SU-DHL-6 (cell line): Measurements from ENCODE around the gene TBC1D21.

Experiments used
- H2AFZ ChIP-seq: fragments of 200-600 bp; sonication (generic); 2 replicates; pipeline ENCODE4 v1.6.1; 2014; ENCODE audit warnings: low read depth, mild to moderate bottlenecking, moderate library complexity, mixed read lengths, antibody characterized with exemption, low read length; ENCODE audit not compliant: severe bottlenecking
- H3F3A ChIP-seq: fragments of 200-600 bp; shearing (Covaris generic); 2 replicates; pipeline ENCODE4 v1.6.0; 2016; ENCODE audit warnings: antibody characterized with exemption, mild to moderate bottlenecking; ENCODE audit not compliant: insufficient read depth
- H3K27ac ChIP-seq: fragments of 200-600 bp; sonication (generic); 2 replicates; pipeline ENCODE4 v1.5.1; 2016; ENCODE audit warnings: low read depth, mild to moderate bottlenecking, low read length, moderate library complexity, mixed read lengths
- H3K27me3 ChIP-seq: fragments of 200-600 bp; sonication (generic), shearing (Covaris generic); 2 replicates; pipeline ENCODE4 v1.6.0; 2014; ENCODE audit warnings: mild to moderate bottlenecking, low read length
- H3K36me3 ChIP-seq: fragments of 200-600 bp; sonication (generic); 2 replicates; pipeline ENCODE4 v1.6.1; 2014; ENCODE audit warnings: mild to moderate bottlenecking, low read length, mixed read lengths
- H3K4me2 ChIP-seq: fragments of 300-600, 200-600 bp; shearing (Covaris generic), sonication (generic); 2 replicates; pipeline ENCODE4 v1.6.0; 2014; ENCODE audit warnings: low read length, low read depth, mild to moderate bottlenecking; ENCODE audit not compliant: poor library complexity, severe bottlenecking
- H3K4me3 ChIP-seq: fragments of 200-600 bp; sonication (generic); 2 replicates; pipeline ENCODE4 v1.5.1; 2014; ENCODE audit warnings: antibody characterized with exemption, low read length, mild to moderate bottlenecking, mixed read lengths; ENCODE audit not compliant: insufficient read depth, poor library complexity, severe bottlenecking
- H3K79me2 ChIP-seq: fragments of 200-600 bp; sonication (generic); 2 replicates; pipeline ENCODE4 v1.6.1; 2014; ENCODE audit warnings: mild to moderate bottlenecking, low read length, moderate library complexity; ENCODE audit not compliant: insufficient read depth
- H3K9ac ChIP-seq: fragments of 200-600 bp; sonication (generic); 2 replicates; pipeline ENCODE4 v1.7.0; 2014; ENCODE audit warnings: mild to moderate bottlenecking, low read length
- H3K9me2 ChIP-seq: fragments of 200-600 bp; sonication (generic); replicated peaks from 2 replicates; pipeline ENCODE4 v1.6.1; 2014; ENCODE audit warnings: low read length; ENCODE audit not compliant: insufficient read depth
- H3K9me3 ChIP-seq: fragments of 200-600 bp; sonication (generic); 2 replicates; pipeline ENCODE4 v1.6.1; 2014; ENCODE audit warnings: low read length, mixed read lengths; ENCODE audit not compliant: insufficient read depth
- H4K20me1 ChIP-seq: fragments of 200-600 bp; sonication (generic); 2 replicates; pipeline ENCODE4 v1.6.1; 2014; ENCODE audit warnings: low read depth, mild to moderate bottlenecking, antibody characterized with exemption, low read length, moderate library complexity, mixed read lengths
- EZH2phosphoT487 ChIP-seq: fragments of 200-600 bp; sonication (generic), shearing (Covaris generic); conservative IDR thresholded peaks from 2 replicates; pipeline ENCODE4 v1.6.1; 2018; ENCODE audit warnings: mild to moderate bottlenecking, antibody characterized with exemption, low read length, moderate library complexity, mixed read lengths
- TF ChIP-seq, protein P1 (sequence below): fragments of 200-600 bp; sonication (generic); IDR thresholded peaks from one replicate; pipeline ENCODE4 v1.5.1; 2017; ENCODE audit warnings: antibody characterized with exemption, mild to moderate bottlenecking, low read length, moderate library complexity; ENCODE audit not compliant: insufficient read depth, poor library complexity, severe bottlenecking

TBC1D21 gene

DNA sequence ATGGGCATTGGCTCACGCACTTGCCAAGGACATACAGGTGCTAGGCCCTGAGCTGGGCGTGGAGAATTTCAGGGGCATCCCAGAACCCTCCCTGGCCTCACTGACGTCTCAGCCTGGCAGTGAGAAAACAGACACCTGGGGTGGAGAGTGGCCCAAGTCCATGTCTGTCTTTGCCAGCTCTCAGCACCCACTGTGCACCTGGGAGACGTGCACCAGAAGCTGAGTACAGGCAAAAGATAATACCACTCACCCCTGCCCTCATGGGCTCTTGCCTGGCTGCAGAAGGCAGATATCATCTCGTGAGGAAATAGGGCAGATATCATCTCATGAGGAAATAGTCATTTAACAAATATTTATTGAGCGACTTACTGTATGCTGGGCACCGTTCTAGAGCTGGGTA lies 60.9 kb downstream of the TBC1D21 start:
- Histone ChIP-seq H4K20me1 (no peaks in the 10 kb centered on the region), H3K27me3 (no peaks in the 10 kb centered on the region; the same call in 1 of the 2 replicates), H3K4me2 (no peak overlapping the region), H3K9me3 (no peaks in the 10 kb centered on the region), H3K79me2 (no peaks in the 10 kb centered on the region), H3K9me2 (no peaks in the 10 kb centered on the region), H3K36me3 (no peaks in the 10 kb centered on the region), H3K9ac (no peak overlapping the region), H3K27ac (no peak overlapping the region), H3K4me3 (no peak overlapping the region), H2AFZ (no peak overlapping the region), H3F3A (no peaks in the 10 kb centered on the region)
- TF ChIP-seq, protein P1, sequence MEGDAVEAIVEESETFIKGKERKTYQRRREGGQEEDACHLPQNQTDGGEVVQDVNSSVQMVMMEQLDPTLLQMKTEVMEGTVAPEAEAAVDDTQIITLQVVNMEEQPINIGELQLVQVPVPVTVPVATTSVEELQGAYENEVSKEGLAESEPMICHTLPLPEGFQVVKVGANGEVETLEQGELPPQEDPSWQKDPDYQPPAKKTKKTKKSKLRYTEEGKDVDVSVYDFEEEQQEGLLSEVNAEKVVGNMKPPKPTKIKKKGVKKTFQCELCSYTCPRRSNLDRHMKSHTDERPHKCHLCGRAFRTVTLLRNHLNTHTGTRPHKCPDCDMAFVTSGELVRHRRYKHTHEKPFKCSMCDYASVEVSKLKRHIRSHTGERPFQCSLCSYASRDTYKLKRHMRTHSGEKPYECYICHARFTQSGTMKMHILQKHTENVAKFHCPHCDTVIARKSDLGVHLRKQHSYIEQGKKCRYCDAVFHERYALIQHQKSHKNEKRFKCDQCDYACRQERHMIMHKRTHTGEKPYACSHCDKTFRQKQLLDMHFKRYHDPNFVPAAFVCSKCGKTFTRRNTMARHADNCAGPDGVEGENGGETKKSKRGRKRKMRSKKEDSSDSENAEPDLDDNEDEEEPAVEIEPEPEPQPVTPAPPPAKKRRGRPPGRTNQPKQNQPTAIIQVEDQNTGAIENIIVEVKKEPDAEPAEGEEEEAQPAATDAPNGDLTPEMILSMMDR, result no peak
- TF ChIP-seq EZH2phosphoT487, result no peak

DNA sequence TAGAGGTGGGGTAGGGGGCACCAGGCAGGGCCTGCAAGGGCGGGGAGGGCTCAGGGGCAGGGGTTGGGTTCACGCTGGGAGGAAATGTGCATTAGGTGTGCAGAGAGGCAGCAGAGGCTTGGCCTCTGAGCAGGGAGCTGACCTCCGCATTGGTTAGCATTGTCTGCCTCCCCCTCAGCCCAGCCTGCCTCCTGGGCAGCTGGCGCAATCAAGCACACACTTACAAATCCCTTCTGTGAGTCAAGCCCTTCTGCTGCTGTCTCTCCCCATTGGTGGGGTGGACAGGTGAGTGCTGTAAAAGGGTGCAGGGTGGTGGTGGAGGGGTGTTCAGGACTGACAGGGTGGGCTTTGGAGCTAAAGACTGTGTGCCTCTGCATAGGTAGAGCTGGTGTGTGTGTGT lies 62.2 kb downstream of the TBC1D21 start:
- H3K9me3 ChIP-seq, result no peaks in the 10 kb centered on the region
- no peaks in the 10 kb centered on the region for H3K9me2 ChIP-seq
- H3K9ac ChIP-seq, result no peak overlapping the region
- H2AFZ ChIP-seq, result no peak overlapping the region
- H3K27me3 ChIP-seq, result no peaks in the 10 kb centered on the region; the same call in 1 of the 2 replicates
- no peaks in the 10 kb centered on the region for H4K20me1 ChIP-seq
- no peak overlapping the region for H3K4me3 ChIP-seq
- no peak overlapping the region for H3K27ac ChIP-seq
- H3F3A ChIP-seq, result no peaks in the 10 kb centered on the region
- H3K4me2 ChIP-seq, result no peak overlapping the region
- TF ChIP-seq EZH2phosphoT487, result no peak
- TF ChIP-seq, protein P1, result no peak
- no peaks in the 10 kb centered on the region for H3K36me3 ChIP-seq
- H3K79me2 ChIP-seq, result no peaks in the 10 kb centered on the region

DNA sequence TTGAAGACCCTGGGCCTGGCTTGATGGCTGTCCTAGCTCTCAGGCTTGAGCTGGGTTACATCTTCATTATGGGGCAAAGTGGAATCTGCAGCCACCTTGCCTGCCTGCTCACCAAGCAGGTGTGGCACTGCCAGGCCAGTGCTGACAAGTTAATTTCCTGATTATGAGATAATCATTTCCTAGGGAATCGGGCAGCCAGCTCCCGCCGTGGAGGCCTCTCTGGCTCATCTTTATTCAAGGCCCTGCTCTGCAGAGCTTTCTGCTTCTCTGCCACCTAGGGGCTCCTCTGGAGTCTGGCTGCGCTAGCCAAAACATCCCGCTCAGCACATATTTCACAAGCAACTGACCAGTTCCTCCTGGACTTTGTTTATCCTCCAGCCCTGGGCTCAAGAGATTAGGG lies 62.8 kb downstream of the TBC1D21 start:
- Histone ChIP-seq H3K9me3 (no peaks in the 10 kb centered on the region), H3K27ac (no peak overlapping the region), H4K20me1 (no peaks in the 10 kb centered on the region), H3K4me3 (no peak overlapping the region), H3K9me2 (no peaks in the 10 kb centered on the region), H3F3A (no peaks in the 10 kb centered on the region), H3K36me3 (no peaks in the 10 kb centered on the region), H3K79me2 (no peaks in the 10 kb centered on the region), H2AFZ (no peak overlapping the region), H3K4me2 (no peak overlapping the region), H3K9ac (no peak overlapping the region), H3K27me3 (no peaks in the 10 kb centered on the region; the same call in 1 of the 2 replicates)
- no peak for TF ChIP-seq EZH2phosphoT487
- TF ChIP-seq, protein P1, result no peak
